Choroid plexus epithelial cell (primary cell): ENCODE data around the gene CREB5.

Experiments
- DNase-seq: peaks from one replicate; pipeline ENCODE4 v3.0.0-alpha.2; 2010; ENCODE audit warnings: low read depth
- H3K4me3 ChIP-seq: 2 replicates; pipeline ENCODE4 v1.5.1; 2011; ENCODE audit warnings: low read depth, mild to moderate bottlenecking, control low read depth, low read length, moderate library complexity
- CTCF ChIP-seq: conservative IDR thresholded peaks from 2 replicates; pipeline ENCODE4 v1.5.1; 2011; ENCODE audit warnings: low read depth, mild to moderate bottlenecking, control low read depth, inconsistent platforms, low read length, moderate library complexity

The CREB5 gene

GRCh38 chr7:28423112-28423511 is 10.8 kb downstream of the CREB5 start:
- no peak for DNase-seq
- TF ChIP-seq CTCF: no peak
- H3K4me3 ChIP-seq: no peak overlapping the region

GRCh38 chr7:28423918-28424514 is 11.7 kb downstream of the CREB5 start:
- TF ChIP-seq CTCF: no peak
- DNase-seq: no peak
- no peak overlapping the region for H3K4me3 ChIP-seq

GRCh38 chr7:28425496-28425895 is 13.2 kb downstream of the CREB5 start:
- H3K4me3 ChIP-seq: no peak overlapping the region

GRCh38 chr7:28427236-28427635 is 14.9 kb downstream of the CREB5 start:
- no peak for DNase-seq
- TF ChIP-seq CTCF: no peak
- H3K4me3 ChIP-seq: no peak overlapping the region

More at GRCh38 chr7:28425496-28425895, 13.2 kb downstream of the CREB5 start:
- no peak for TF ChIP-seq CTCF
- DNase-seq: no peak

- no peak for DNase-seq
Measured at GRCh38 chr7:28430616-28431015, 18.3 kb downstream of the CREB5 start.

GRCh38 chr7:28432105-28432504 is 19.8 kb downstream of the CREB5 start:
- H3K4me3 ChIP-seq: no peak overlapping the region
- no peak for TF ChIP-seq CTCF
- DNase-seq: no peak

More at GRCh38 chr7:28430616-28431015, 18.3 kb downstream of the CREB5 start:
- TF ChIP-seq CTCF: no peak
- H3K4me3 ChIP-seq: no peak overlapping the region

- DNase-seq: no peak
- TF ChIP-seq CTCF: no peak
- no peak overlapping the region for H3K4me3 ChIP-seq
Measured at GRCh38 chr7:28433039-28433438, 20.7 kb downstream of the CREB5 start.
